OCI-LY7 (cell line): ENCODE measurements around the gene PLEKHM3.

Experiments
- EZH2phosphoT487 ChIP-seq: fragments of 200-600 bp; sonication (generic); IDR thresholded peaks from 2 replicates; pipeline ENCODE4 v1.6.1; 2018; ENCODE audit warnings: low read depth, borderline replicate concordance, mild to moderate bottlenecking, mixed run types, antibody characterized with exemption, low read length, moderate library complexity, mixed read lengths
- TF ChIP-seq, protein P1 (sequence below): fragments of 200-600 bp; sonication (generic); conservative IDR thresholded peaks from 2 replicates; pipeline ENCODE4 v1.5.1; 2014; ENCODE audit warnings: mild to moderate bottlenecking, antibody characterized with exemption, low read length, moderate library complexity, mixed read lengths

- TF ChIP-seq, protein P1, sequence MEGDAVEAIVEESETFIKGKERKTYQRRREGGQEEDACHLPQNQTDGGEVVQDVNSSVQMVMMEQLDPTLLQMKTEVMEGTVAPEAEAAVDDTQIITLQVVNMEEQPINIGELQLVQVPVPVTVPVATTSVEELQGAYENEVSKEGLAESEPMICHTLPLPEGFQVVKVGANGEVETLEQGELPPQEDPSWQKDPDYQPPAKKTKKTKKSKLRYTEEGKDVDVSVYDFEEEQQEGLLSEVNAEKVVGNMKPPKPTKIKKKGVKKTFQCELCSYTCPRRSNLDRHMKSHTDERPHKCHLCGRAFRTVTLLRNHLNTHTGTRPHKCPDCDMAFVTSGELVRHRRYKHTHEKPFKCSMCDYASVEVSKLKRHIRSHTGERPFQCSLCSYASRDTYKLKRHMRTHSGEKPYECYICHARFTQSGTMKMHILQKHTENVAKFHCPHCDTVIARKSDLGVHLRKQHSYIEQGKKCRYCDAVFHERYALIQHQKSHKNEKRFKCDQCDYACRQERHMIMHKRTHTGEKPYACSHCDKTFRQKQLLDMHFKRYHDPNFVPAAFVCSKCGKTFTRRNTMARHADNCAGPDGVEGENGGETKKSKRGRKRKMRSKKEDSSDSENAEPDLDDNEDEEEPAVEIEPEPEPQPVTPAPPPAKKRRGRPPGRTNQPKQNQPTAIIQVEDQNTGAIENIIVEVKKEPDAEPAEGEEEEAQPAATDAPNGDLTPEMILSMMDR, result no peak
- TF ChIP-seq EZH2phosphoT487, result no peak
These were observed 37.6 kb upstream of the PLEKHM3 start for GRCh38 chr2:208062961-208063360.
